ENCODE measurements around the gene AKT3. TPM values are rescaled to one million over a fixed set of nuclear protein-coding genes. Genes with fewer than 3 reads are reported as not detected.

Gene AKT3
- total and polyA plus RNA-seq, 11 donors, result 3.2 to 27.9 (median 16.6) TPM

- WGBS, 4 donors, result 93 to 98% (median 97%) methylated on average over 2 of the region's 2 CpGs
- intact Hi-C loops (cut with DNase I), result no loop called here
Measured at GRCh38 chr1:243718022-243718421, 132.0 kb downstream of the AKT3 start.

GRCh38 chr1:243716906-243717305 is 133.1 kb downstream of the AKT3 start:
- Histone ChIP-seq H3K27me3 (no peaks in the 10 kb centered on the region), H3K36me3 (no peaks in the 10 kb centered on the region), H3K9me3 (no peaks in the 10 kb centered on the region), H3K27ac (no peak overlapping the region), H3K4me1 (peaks cover 0 to 37% (median 6%) of the 10 kb centered on the region in 12 donors), H3K4me3 (no peak overlapping the region)
- ATAC-seq (no peak), DNase-seq (no peak)
- intact Hi-C loops (cut with DNase I), result no loop called here
- TF ChIP-seq POLR2A (IDR thresholded peaks at IDR 0.05) (no peak), CTCF (IDR thresholded peaks at IDR 0.05) (no peak)
- WGBS, 4 donors, result 96 to 100% (median 100%) methylated on average over 1 of the region's 1 CpG

More at GRCh38 chr1:243718022-243718421, 132.0 kb downstream of the AKT3 start:
- no peak overlapping the region for H3K4me3 ChIP-seq
- no peaks in the 10 kb centered on the region for H3K9me3 ChIP-seq
- ATAC-seq (no peak), DNase-seq (no peak)
- TF ChIP-seq POLR2A (IDR thresholded peaks at IDR 0.05) (no peak), CTCF (IDR thresholded peaks at IDR 0.05) (no peak)
- no peaks in the 10 kb centered on the region for H3K36me3 ChIP-seq
- H3K4me1 ChIP-seq, result peaks cover 0 to 39% (median 6%) of the 10 kb centered on the region in 12 donors
- no peaks in the 10 kb centered on the region for H3K27me3 ChIP-seq
- no peak overlapping the region for H3K27ac ChIP-seq

- no peak for DNase-seq
- intact Hi-C loops (cut with DNase I), result no loop called here
- Histone ChIP-seq H3K4me3 (no peak overlapping the region), H3K36me3 (no peaks in the 10 kb centered on the region), H3K4me1 (peaks cover 0 to 35% (median 6%) of the 10 kb centered on the region in 12 donors), H3K27me3 (no peaks in the 10 kb centered on the region), H3K27ac (no peak overlapping the region), H3K9me3 (no peaks in the 10 kb centered on the region)
- ATAC-seq, result no peak
- WGBS, 4 donors, result 74 to 88% (median 77%) methylated on average over 3 of the region's 3 CpGs
- TF ChIP-seq POLR2A (IDR thresholded peaks at IDR 0.05) (no peak), CTCF (IDR thresholded peaks at IDR 0.05) (no peak)
Measured at GRCh38 chr1:243715285-243715684, 134.8 kb downstream of the AKT3 start.

- Histone ChIP-seq H3K9me3 (no peaks in the 10 kb centered on the region), H3K27me3 (no peaks in the 10 kb centered on the region), H3K27ac (peak overlapping the region in 4 of 12 donors; percentile 5 to 48 (median 18)), H3K4me1 (peaks cover 0 to 31% (median 6%) of the 10 kb centered on the region in 12 donors), H3K36me3 (no peaks in the 10 kb centered on the region), H3K4me3 (peak overlapping the region in 3 of 12 donors; percentile 14 to 24 (median 18))
- 25 to 42% (median 40%) methylated on average over 10 of the region's 10 CpGs for WGBS, 4 donors
- DNase-seq (peak in 2 of 5 donors; percentile 12 to 33), ATAC-seq (peak; percentile 64 to 84 (median 71))
- intact Hi-C loops (cut with DNase I), result no loop called here
- TF ChIP-seq POLR2A (IDR thresholded peaks at IDR 0.05), result no peak
Measured at GRCh38 chr1:243713470-243714186, 136.4 kb downstream of the AKT3 start.

Data from heart left ventricle (tissue), 16 donors.